Stimulated activated CD4-positive, alpha-beta T cell treated with anti-CD3 and anti-CD28 coated beads, Interleukin-1b, Interleukin-23, amount 100 ng/mL, for 24 hours (primary cell): ENCODE results near the gene SSRP1.
"Not testable (repeated sequence)": the region's sequence is repeated elsewhere in the genome, so short reads cannot be mapped to it uniquely, and the experiment has no call there.

ENCODE experiments used
- DNase-seq, 4 experiments: peaks; one replicate each; pipeline ENCODE4 v3.0.0-alpha.2; 2020; ENCODE audit warnings: low read depth in 4 of 4, low spot score in 1 of 4

SSRP1 gene

GRCh38 chr11:57339328-57339727 lies 3.6 kb upstream of the SSRP1 start:
- DNase-seq = no peak

DNA sequence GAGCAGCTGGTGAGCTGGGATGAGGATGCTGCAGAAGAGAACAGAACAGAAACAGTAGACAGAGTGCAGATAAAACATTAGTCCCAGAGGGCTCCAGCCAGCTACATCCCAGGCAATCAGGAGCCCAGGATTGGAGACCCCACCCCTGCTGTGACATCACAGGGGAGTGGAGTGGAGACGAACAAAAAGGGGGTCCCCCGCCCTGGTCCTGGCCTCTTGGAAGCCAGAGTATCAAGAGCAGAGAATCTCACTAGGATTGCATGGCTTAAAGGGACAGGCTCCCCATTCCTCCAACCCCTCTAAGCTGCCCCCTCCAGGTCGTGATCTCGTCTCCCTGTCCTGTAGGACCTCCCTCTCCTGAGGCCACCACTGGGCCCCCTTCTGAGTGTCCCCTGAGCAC lies 2.5 kb upstream of the SSRP1 start, which contains the start of gene P2RX3:
TSS of gene P2RX3 (plus strand) at position 211 of the 400 bp plus-strand sequence. CDS start 199 bp downstream, outside the sequence.
- DNase-seq = no peak

- not testable (repeated sequence) for DNase-seq
Measured at GRCh38 chr11:57336856-57337255, 1.2 kb upstream of the SSRP1 start.

DNA sequence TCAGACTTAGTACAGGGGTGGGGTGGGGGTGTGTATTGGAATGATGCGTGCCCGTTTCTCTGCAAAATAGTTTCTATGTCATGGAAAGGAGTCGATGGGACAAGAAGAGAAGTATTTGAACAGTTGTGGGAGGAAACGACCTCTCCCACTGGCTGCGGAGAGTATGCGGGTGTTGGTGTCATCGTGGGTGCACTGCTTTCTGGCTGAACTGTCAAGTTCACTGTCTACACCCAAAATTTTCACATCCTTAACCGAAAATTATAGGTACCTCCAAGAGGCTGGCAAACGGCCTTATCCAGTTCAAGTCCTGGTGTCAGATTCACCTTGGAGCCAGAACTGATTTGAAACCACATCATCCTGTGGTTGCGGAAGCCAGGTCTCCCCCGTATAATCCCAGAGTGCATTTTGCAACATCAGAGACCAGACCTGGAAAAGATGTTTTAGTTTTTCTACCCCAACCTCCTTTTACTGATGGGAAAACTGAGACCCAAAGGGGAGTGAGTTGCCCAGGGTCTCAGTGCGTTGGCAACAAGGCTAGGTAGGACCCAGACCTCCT lies 497 bp upstream of the SSRP1 start:
- DNase-seq = no peak

GRCh38 chr11:57335023-57335342 lies 709 bp downstream of the SSRP1 start:
- no peak for DNase-seq

DNA sequence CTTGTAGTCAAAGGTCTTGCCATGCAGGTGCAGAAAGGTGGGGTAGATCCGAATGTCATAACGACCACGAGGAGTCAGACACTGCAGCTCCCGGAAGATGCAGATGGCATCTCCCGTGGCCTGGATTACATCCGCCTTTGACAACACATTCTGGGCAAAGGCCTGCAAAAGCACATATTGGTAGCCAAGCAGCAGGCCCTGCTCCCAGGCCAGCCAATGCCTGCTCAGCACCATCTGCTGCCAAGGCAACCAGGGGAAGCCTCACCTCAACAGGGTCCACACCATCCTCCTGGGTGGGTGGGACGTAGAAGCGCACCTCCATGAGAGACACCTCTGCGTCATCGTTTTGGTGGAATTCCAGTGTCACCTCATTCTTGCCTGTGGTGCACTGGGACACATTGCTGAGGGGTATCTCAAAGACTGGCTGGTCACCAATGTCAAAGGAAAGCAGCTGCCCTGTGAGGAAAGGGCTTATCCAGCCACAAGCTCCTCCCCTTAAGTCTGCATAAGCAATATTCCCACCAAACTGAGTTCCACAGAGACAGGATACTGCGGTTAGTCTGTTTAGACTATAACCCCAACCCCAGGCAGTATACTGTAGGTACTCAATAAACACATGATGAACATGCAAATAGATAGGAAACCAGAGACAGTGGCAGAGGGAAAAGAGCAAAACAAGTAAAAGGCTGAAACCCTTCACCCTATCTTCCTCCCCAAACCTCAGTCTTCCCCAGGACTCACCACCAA lies 2.8 kb downstream of the SSRP1 start:
- no peak for DNase-seq

DNA sequence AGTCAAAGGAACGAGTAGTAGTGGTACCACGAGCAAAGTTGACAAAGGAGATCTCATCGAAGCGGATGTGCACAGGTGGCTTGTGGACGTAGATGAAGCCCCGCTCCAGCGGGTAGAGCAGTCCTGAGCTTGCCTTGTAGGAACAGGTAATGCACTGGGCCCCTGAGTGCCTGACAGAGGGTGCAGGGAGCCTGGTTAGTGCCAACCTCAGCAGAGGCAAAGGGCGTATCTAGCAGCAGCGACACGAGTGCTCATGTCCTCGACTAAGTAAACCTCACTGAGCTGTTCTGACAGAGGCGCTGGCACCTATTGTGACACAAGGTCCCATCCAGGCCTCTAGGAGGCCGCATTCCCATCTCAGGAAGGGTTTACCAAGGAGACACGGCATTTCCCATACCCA lies 4.0 kb downstream of the SSRP1 start:
- no peak for DNase-seq

- DNase-seq = no peak
Measured at GRCh38 chr11:57330029-57330428, 5.7 kb downstream of the SSRP1 start.

DNA sequence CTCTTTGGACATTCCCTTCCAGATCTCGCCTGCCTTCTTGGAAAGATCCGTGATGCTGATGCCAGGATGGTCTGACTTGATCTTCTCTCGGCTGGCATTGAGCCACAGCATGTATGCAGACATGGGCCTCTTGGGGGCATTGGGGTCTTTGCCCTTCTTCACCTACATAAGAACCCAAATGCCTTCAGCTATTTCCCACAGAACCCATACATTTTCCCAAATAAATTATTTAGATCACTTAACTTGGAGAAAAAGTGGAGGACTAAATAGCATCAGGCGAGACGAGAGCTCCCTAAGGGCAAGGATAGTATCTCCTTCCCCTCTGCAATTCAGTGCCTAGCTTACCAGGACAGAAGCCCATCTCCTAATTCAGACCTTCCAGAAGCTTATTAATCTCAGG lies 8.0 kb downstream of the SSRP1 start:
- no peak for DNase-seq

- no peak for DNase-seq
Measured at GRCh38 chr11:57325735-57326048, 10.0 kb downstream of the SSRP1 start.

DNA sequence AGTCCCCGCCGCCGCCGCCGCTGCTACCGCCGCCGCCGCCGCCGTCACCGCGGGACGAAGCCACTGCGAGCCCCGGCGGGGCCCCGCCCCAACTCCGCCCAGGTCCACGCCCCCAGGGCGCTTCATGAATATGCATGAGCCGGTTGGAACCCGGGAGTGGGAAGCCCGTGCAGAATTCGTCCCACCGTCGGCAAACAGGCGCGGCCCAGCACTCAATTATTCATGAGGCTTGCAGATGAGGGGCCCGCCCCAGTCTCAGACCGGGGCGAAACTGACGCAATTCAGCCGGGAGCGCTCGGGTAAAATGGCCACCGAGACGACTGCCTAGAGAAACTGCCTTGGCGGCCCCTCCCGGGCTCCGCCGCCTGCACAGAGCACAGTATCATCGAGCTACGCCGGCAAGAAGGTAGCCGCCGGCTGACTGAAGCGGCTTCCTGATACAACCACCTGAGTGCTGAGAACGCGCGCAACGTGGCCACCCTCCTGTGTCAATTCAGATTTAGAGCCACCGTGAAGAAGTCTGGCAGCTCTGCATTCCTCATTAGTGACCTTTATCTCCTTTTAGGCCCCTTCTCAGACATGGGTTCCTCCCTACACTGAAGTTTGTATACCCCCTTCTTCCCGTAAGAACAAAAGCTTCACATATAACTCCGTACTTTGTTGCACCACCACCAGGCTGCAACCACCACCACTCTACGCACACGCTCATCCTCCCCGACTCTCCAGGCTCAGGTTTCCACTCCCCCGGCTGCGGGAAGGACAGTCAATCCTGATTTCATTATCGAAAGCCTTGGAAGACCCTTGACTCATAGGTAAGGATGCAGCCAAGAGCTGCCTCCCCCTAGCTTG lies 10.6 kb downstream of the SSRP1 start, which contains the start of gene TNKS1BP1:
TSS of gene TNKS1BP1 (minus strand) at position 67 of the 849 bp plus-strand sequence. CDS start 3,067 bp downstream, outside the sequence.
- peak; percentile 76 to 90 (median 87) for DNase-seq

GRCh38 chr11:57324154-57324885 lies 11.4 kb downstream of the SSRP1 start:
- DNase-seq = no peak

DNA sequence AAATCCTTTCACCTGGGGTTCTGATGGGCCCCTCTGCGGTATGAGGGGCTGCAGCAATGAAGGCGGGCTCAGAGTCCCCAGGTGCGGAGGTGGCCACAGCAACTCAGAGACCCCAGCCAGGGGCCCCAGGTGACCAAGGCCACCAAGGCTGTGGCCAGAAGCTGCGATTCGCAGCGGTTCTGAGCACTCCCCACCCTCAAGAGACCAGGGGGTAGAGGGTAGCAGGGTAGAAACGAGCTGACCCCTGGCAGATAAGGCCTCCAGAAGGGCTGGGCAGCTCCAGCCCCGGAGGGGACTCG lies 11.9 kb downstream of the SSRP1 start:
- no peak for DNase-seq

DNA sequence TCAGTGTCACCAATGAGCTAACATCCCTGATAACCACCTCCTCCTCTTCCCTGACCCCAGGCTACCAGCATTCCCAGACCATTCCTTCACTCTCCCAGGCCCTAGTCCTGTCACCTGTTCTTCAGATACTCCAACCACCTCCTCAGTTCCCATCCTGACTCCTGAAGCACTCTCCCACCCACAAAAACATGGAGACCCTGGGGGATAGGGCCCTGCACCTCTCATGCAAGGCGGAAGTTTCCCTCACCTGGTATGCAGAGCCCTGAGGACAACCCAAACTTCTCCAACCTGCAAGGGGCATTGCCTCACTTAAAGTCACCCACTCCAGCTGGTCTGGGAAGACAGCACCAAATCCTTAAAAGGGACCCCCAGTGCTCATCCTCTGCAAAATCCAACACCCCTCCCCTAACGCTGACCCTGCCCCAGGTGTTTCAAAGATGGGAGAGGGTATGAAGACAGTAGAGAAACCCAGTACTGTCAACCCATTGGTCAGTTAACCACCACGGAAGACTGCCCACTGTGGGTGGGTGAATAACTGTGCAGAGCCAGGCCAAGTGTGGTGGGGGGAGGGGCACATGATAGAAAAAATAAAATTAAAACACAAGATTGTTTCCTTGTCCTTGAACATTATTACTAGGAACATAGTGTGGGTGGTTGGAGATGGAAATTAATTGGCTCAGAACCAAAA lies 12.4 kb downstream of the SSRP1 start:
- no peak for DNase-seq

DNA sequence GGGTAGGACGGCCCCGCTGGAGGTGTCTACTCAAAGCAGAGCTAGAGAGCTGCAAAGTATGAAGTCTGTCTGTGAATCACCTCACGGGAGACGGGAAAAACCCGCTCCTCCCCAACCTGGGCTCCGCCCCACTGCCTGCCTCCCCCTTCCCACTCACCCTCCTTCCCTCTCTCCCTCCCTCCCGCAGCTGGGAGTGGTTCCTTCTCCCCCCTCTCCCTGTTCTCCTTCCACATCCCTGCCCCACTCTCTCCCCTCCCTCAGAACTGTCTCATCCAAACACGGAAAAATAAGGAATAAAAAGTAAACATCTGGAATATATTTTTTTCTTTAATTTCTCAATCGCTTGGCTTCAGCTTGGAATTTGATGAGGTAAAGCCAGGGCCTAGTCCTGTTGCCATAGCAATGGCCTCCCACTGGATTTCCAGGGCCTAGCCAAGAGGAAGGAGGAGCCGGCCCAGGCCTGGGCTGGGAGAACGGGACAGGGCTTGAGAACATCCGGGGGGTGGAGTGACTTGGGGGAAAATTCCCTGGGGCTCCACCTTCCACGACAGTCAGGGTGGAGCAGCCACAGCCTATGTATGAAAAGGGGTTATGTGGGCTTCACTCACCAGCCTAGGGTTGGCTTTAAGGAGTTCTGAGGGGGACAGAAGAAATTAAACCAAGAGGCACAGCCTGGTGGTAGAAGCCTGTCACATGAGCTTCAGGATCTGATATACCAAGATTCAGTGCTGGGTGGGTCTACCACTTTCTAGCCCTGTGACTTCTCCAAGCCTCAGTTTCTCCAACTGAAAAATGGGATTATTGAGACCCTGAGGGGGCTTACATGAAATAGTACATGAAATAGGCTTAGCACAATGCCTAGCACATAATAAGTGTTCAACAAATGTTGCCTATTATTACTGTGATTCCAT lies 13.2 kb downstream of the SSRP1 start:
- no peak for DNase-seq

GRCh38 chr11:57321388-57322255 lies 14.1 kb downstream of the SSRP1 start:
- DNase-seq = no peak

GRCh38 chr11:57320719-57321387 lies 14.8 kb downstream of the SSRP1 start:
- no peak for DNase-seq

GRCh38 chr11:57320067-57320718 lies 15.5 kb downstream of the SSRP1 start:
- no peak for DNase-seq
